Activated T-helper 1 cell treated with anti-CD3 and anti-CD28 coated beads, Interleukin-12 subunit alpha, Interleukin-12 subunit beta, Interleukin-2, Interleukin-4 antibody, amounts not matched to agents 30 ng/mL and 10 ng/mL and 1 ng/mL, durations not matched to agents 14 hours and 24 hours and 36 hours (primary cell): ENCODE measurements around the gene SND1. TPM values are rescaled to one million over a fixed set of nuclear protein-coding genes. Genes with fewer than 3 reads are reported as not detected.

Source experiments
- DNase-seq: peaks from one replicate; pipeline ENCODE4 v3.0.0; 2021; ENCODE audit warnings: low spot score
- H3K27ac Mint-ChIP-seq: one replicate; pipeline ENCODE4 v1.8.0; 2021; ENCODE audit warnings: mild to moderate bottlenecking, mixed read lengths
- H3K27me3 Mint-ChIP-seq: one replicate; pipeline ENCODE4 v1.8.0; 2022; ENCODE audit warnings: mild to moderate bottlenecking, moderate library complexity, mixed read lengths; ENCODE audit not compliant: insufficient read depth
- H3K36me3 Mint-ChIP-seq: one replicate; pipeline ENCODE4 v1.8.0; 2021; ENCODE audit warnings: low read depth, mixed read lengths
- H3K4me1 Mint-ChIP-seq: one replicate; pipeline ENCODE4 v1.8.0; 2021; ENCODE audit warnings: low read depth, mixed read lengths
- H3K4me3 Mint-ChIP-seq: one replicate; pipeline ENCODE4 v1.8.0; 2021; ENCODE audit warnings: mild to moderate bottlenecking, moderate library complexity, mixed read lengths
- H3K9me3 Mint-ChIP-seq: one replicate; pipeline ENCODE4 v1.8.0; 2021; ENCODE audit warnings: mixed read lengths
- intact Hi-C: fragments of 100-400 bp; cut with micrococcal nuclease; formaldehyde crosslinking; loops from one replicate; pipeline ENCODE4 v1.15.1; 2024
- total RNA-seq: library from RNA; stranded (reverse); gene quantifications from 2 replicates; pipeline ENCODE4 v1.2.3, GENCODE V29; 2022

The SND1 gene
- total RNA-seq, 1 donor from 2014 or later = 292 TPM

DNA sequence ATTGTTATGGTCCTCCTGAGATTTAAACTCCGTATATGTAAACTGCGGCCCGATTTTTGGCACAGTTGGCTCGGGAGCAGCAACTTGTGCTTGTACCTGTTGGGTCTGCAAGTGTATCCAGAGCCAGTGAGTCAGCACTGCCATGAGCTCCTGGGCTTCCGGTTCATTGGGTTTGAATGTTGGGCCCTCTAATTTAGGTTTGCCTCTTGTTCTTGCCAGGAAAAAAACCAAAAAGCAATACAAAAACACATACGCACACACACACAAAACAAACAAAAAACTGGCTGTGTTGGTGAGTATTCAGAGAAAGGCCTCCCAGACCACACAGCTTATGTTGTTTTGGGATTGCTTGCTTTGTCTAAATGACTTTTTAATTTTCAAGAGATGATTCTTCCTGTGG is 26.3 kb downstream of the SND1 start:
- H3K36me3 Mint-ChIP-seq = peaks cover 46% of the 10 kb centered on the region
- no peak overlapping the region for H3K27ac Mint-ChIP-seq
- intact Hi-C loops = loop anchor here (2.0 kb wide), 1 partner anchor 24 kb away; no protein-coding TSS in a partner anchor
- no peak overlapping the region for H3K4me3 Mint-ChIP-seq
- H3K27me3 Mint-ChIP-seq = no peaks in the 10 kb centered on the region
- H3K4me1 Mint-ChIP-seq = peaks cover 65% of the 10 kb centered on the region
- no peak for DNase-seq
- H3K9me3 Mint-ChIP-seq = peaks cover 18% of the 10 kb centered on the region

DNA sequence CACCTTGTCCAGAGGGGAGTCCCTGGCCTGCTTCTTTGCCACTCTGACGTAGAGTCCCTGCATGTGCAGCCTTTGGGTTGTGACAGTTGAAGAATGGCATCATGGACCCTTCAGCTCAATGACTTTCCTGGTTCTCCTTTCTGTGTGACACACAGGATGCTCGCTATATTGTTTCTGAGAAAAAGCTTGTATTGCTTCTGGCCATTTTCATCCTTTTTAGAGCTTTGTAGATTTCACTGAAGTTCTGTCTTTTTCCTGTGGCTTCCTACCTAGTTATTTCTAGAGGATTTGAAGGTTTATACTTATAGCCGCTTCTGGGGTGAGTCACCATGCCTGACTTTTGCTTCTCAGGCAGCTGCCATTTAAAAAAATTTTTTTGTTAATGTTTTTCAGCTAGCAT is 27.0 kb downstream of the SND1 start:
- peak overlapping the region; percentile 77 for H3K27ac Mint-ChIP-seq
- DNase-seq = peak; percentile 5
- H3K4me1 Mint-ChIP-seq = peaks cover 66% of the 10 kb centered on the region
- peaks cover 43% of the 10 kb centered on the region for H3K36me3 Mint-ChIP-seq
- no peaks in the 10 kb centered on the region for H3K27me3 Mint-ChIP-seq
- H3K9me3 Mint-ChIP-seq = peaks cover 18% of the 10 kb centered on the region
- intact Hi-C loops = loop anchor here (1.0 to 2.0 kb wide), 2 partner anchors 10 to 24 kb away; no protein-coding TSS in a partner anchor
- H3K4me3 Mint-ChIP-seq = peak overlapping the region; percentile 36

DNA sequence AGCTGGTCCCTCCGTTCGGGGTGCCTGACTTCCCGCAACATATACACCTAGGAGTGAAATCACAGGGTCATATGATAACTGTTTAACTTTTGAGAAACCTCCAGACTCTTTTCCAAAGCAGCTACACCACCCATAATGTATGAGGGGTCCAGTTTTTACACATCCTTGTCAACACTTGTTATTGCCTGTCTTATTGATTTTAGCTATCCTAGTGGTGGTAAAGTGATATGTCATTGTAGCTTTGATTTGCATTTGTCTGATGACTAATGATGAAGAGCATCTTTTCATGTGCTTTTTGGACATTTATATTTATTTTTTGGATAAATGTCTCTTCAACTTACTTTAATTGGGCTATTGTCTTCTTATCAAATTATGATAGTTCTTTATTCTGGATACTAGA is 29.0 kb downstream of the SND1 start:
- no peak overlapping the region for H3K27ac Mint-ChIP-seq
- no peaks in the 10 kb centered on the region for H3K27me3 Mint-ChIP-seq
- H3K4me3 Mint-ChIP-seq = no peak overlapping the region
- no peak for DNase-seq
- H3K36me3 Mint-ChIP-seq = peaks cover 38% of the 10 kb centered on the region
- peaks cover 18% of the 10 kb centered on the region for H3K9me3 Mint-ChIP-seq
- peaks cover 78% of the 10 kb centered on the region for H3K4me1 Mint-ChIP-seq
- intact Hi-C loops = no loop called here

- Mint-ChIP-seq H3K27ac (no peak overlapping the region), H3K9me3 (peaks cover 18% of the 10 kb centered on the region), H3K4me1 (peaks cover 79% of the 10 kb centered on the region), H3K4me3 (no peak overlapping the region), H3K27me3 (no peaks in the 10 kb centered on the region), H3K36me3 (peaks cover 39% of the 10 kb centered on the region)
- intact Hi-C loops = no loop called here
- DNase-seq = no peak
Observed at GRCh38 chr7:127682140-127682539, 30.1 kb downstream of the SND1 start.

DNA sequence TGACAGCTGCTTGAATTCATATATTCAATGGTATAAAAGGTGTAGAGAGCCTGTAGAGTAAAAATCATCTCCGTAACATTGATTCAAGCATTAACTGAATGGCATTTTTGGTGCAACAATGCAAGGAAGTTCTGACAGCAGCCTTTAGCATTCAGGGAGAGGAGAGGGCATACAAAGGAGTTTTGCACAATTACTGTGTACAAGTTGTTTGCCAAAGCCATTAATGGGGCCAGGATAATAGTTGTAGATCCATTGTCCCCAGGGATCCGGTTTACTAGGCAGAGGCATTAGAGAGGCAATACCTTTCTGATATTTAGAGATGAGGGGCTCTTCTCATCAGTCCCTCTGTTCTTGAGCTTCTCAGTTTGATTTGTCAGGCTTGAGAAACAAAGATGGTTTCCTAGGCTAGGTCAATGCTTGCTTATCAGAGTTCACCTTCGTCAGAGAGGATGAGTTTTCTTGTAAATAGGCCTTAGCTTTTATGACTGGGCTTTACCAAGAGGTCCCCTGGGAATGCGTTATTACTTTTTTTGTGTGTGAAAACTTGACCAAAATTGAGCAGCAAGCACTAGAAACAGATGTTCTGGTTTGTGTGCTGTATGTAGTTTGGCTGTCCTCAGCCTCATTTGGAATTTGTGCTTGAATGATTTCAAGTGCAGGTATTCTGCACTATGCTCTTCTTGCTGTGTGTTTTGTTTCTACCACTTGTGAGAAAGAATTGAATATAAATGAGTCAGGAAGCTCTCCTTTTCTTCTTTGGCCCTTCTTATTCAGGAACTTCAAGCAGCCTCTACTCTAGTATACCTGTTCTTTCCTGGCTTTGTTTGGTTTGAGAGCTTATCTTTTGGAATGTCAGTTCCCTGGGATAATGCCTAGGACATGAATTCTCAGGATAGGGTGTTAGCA is 32.0 kb downstream of the SND1 start:
- Mint-ChIP-seq H3K4me1 (peaks cover 60% of the 10 kb centered on the region), H3K4me3 (no peak overlapping the region), H3K27me3 (no peaks in the 10 kb centered on the region), H3K9me3 (peaks cover 18% of the 10 kb centered on the region), H3K27ac (no peak overlapping the region), H3K36me3 (peaks cover 38% of the 10 kb centered on the region)
- DNase-seq = no peak
- intact Hi-C loops = no loop called here

DNA sequence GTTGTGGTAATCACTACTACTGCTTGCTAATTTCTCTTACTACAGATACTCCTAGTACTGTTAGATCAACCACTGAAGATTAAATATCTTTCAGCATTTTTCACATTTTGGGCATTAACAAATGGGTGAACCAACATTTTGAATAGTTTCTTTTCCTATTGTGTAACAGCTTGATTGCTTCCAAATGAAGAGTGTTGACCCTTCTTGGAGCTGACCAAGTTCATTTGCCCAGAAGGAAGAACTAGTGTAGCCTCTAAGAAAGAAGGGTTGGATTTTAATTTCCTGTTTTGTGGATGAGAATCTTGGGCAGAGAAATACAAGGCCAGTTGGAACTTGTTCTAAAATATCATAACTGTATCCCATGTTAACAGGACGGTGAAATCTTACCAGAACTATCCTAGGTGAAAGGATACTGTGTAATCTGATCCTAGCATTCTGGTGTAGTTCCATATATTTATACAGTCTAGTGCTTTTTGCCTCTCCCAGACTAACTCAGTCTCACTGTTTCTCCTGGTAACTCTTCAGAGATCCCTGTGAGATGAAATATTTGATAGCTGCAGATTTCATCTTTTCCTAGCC is 37.3 kb downstream of the SND1 start:
- H3K9me3 Mint-ChIP-seq = no peaks in the 10 kb centered on the region
- no peak for DNase-seq
- intact Hi-C loops = loop anchor here (1.0 kb wide), 1 partner anchor 10 kb away; no protein-coding TSS in a partner anchor
- H3K27me3 Mint-ChIP-seq = no peaks in the 10 kb centered on the region
- peaks cover 52% of the 10 kb centered on the region for H3K36me3 Mint-ChIP-seq
- no peak overlapping the region for H3K27ac Mint-ChIP-seq
- H3K4me1 Mint-ChIP-seq = peaks cover 46% of the 10 kb centered on the region
- no peak overlapping the region for H3K4me3 Mint-ChIP-seq

- Mint-ChIP-seq H3K36me3 (peaks cover 62% of the 10 kb centered on the region), H3K27me3 (no peaks in the 10 kb centered on the region), H3K4me3 (no peak overlapping the region), H3K27ac (no peak overlapping the region), H3K4me1 (peaks cover 35% of the 10 kb centered on the region), H3K9me3 (no peaks in the 10 kb centered on the region)
- no peak for DNase-seq
- intact Hi-C loops = no loop called here
Observed at GRCh38 chr7:127690337-127690736, 38.3 kb downstream of the SND1 start.

DNA sequence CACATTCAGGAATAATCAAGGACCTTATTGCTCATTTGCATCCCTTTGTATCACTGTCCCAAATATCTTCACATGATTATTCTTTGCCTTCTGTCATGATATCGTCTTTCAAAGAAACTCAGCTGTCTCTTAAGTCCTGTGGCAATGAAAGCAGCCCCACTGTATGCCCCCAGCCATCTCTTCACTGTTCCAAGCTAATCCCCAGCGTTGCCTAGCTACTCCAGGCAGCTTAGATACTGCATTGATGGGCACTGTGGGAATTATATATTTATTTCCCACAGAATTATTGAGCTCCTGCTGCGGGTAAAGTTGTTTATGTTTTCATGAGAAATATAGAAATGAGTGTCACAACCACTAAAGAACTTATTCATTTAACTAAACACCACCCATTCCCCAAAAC is 38.8 kb downstream of the SND1 start:
- Mint-ChIP-seq H3K4me3 (no peak overlapping the region), H3K9me3 (no peaks in the 10 kb centered on the region), H3K36me3 (peaks cover 65% of the 10 kb centered on the region), H3K27ac (no peak overlapping the region), H3K27me3 (no peaks in the 10 kb centered on the region), H3K4me1 (peaks cover 30% of the 10 kb centered on the region)
- intact Hi-C loops = no loop called here
- no peak for DNase-seq

DNA sequence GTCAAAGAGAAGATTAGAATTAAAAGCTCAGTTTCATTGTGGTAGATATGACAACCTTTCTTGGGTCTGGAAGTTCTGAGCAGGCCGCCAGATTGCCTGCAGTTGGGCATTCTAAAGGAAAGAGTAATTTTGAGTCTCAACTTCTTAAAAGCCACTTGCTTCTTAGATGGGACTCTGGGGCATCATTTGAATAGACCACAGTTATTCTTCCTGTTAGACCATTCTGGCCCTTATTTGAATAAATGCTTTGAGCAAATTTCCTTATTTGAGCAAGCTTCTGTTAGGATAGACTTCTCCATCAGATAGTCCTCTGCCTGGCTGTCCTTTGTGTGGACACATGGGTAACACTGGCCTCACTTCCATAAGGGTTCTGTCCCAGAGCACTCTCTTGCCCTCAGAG is 40.2 kb downstream of the SND1 start:
- no peak for DNase-seq
- Mint-ChIP-seq H3K9me3 (no peaks in the 10 kb centered on the region), H3K36me3 (peaks cover 59% of the 10 kb centered on the region), H3K4me3 (no peak overlapping the region), H3K27ac (no peak overlapping the region), H3K27me3 (no peaks in the 10 kb centered on the region), H3K4me1 (peaks cover 24% of the 10 kb centered on the region)
- intact Hi-C loops = no loop called here

- Mint-ChIP-seq H3K9me3 (no peaks in the 10 kb centered on the region), H3K27ac (no peak overlapping the region), H3K36me3 (peaks cover 54% of the 10 kb centered on the region), H3K27me3 (no peaks in the 10 kb centered on the region), H3K4me1 (peaks cover 10% of the 10 kb centered on the region), H3K4me3 (no peak overlapping the region)
- no peak for DNase-seq
- intact Hi-C loops = loop anchor here (10.0 kb wide), 1 partner anchor 625 kb away; no protein-coding TSS in a partner anchor
Observed at GRCh38 chr7:127699853-127700252, 47.9 kb downstream of the SND1 start.

- peaks cover 52% of the 10 kb centered on the region for H3K36me3 Mint-ChIP-seq
- peaks cover 17% of the 10 kb centered on the region for H3K4me1 Mint-ChIP-seq
Observed at GRCh38 chr7:127702052-127702652, 50.2 kb downstream of the SND1 start.

DNA sequence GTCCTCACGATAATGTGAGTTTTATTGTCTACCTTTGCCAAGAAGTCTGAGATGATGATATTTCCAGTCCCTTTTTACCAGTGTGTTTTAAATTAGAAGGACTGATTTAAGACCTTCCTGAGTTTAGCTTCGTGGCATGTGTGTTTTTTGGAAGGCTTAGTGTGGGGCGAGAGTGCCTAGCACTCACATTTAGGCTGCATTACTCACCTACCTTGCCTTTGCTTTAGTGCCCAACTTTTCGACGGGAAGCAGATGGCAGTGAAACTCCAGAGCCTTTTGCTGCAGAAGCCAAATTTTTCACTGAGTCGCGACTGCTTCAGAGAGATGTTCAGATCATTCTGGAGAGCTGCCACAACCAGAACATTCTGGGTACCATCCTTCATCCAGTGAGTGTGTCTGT is 50.9 kb downstream of the SND1 start:
- peaks cover 17% of the 10 kb centered on the region for H3K4me1 Mint-ChIP-seq
- no peak overlapping the region for H3K4me3 Mint-ChIP-seq
- H3K9me3 Mint-ChIP-seq = no peaks in the 10 kb centered on the region
- H3K27ac Mint-ChIP-seq = no peak overlapping the region
- no peaks in the 10 kb centered on the region for H3K27me3 Mint-ChIP-seq
- DNase-seq = no peak
- intact Hi-C loops = loop anchor here (10.0 kb wide), 1 partner anchor 622 kb away; no protein-coding TSS in a partner anchor
- H3K36me3 Mint-ChIP-seq = peaks cover 54% of the 10 kb centered on the region

More at GRCh38 chr7:127702052-127702652, 50.2 kb downstream of the SND1 start:
- H3K27ac Mint-ChIP-seq = no peak overlapping the region
- H3K27me3 Mint-ChIP-seq = no peaks in the 10 kb centered on the region
- H3K4me3 Mint-ChIP-seq = no peak overlapping the region
- DNase-seq = no peak
- no peaks in the 10 kb centered on the region for H3K9me3 Mint-ChIP-seq
- intact Hi-C loops = loop anchor here (10.0 kb wide), 1 partner anchor 623 kb away; no protein-coding TSS in a partner anchor

GRCh38 chr7:127704211-127704610 is 52.2 kb downstream of the SND1 start:
- intact Hi-C loops = loop anchor here (10.0 kb wide), 1 partner anchor 621 kb away; no protein-coding TSS in a partner anchor
- H3K4me3 Mint-ChIP-seq = no peak overlapping the region
- H3K4me1 Mint-ChIP-seq = peaks cover 24% of the 10 kb centered on the region
- no peak for DNase-seq
- peaks cover 54% of the 10 kb centered on the region for H3K36me3 Mint-ChIP-seq
- no peaks in the 10 kb centered on the region for H3K27me3 Mint-ChIP-seq
- H3K27ac Mint-ChIP-seq = peak overlapping the region; percentile 41
- H3K9me3 Mint-ChIP-seq = no peaks in the 10 kb centered on the region
